ENCODE results near the gene PPM1N. TPM values are rescaled to one million over a fixed set of nuclear protein-coding genes. Genes with fewer than 3 reads are reported as not detected.

PPM1N gene
- total RNA-seq, 4 donors from 2014 or later = 1.5 to 1.7 TPM; not detected in 2

- Histone ChIP-seq H3K9me3 (no peaks in the 10 kb centered on the region), H3K27me3 (no peaks in the 10 kb centered on the region), H3K4me1 (peaks cover 2 to 83% (median 24%) of the 10 kb centered on the region in 4 donors), H3K27ac (peak overlapping the region in 2 of 4 donors; percentile 77 to 87), H3K4me3 (no peak overlapping the region), H3K36me3 (peaks cover 0 to 42% (median 0%) of the 10 kb centered on the region in 3 donors)
- no peak for DNase-seq
- TF ChIP-seq, protein P1, sequence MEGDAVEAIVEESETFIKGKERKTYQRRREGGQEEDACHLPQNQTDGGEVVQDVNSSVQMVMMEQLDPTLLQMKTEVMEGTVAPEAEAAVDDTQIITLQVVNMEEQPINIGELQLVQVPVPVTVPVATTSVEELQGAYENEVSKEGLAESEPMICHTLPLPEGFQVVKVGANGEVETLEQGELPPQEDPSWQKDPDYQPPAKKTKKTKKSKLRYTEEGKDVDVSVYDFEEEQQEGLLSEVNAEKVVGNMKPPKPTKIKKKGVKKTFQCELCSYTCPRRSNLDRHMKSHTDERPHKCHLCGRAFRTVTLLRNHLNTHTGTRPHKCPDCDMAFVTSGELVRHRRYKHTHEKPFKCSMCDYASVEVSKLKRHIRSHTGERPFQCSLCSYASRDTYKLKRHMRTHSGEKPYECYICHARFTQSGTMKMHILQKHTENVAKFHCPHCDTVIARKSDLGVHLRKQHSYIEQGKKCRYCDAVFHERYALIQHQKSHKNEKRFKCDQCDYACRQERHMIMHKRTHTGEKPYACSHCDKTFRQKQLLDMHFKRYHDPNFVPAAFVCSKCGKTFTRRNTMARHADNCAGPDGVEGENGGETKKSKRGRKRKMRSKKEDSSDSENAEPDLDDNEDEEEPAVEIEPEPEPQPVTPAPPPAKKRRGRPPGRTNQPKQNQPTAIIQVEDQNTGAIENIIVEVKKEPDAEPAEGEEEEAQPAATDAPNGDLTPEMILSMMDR (IDR thresholded peaks at IDR 0.05) = no peak
- TF ChIP-seq POLR2A (IDR thresholded peaks at IDR 0.05) = no peak
Measured at GRCh38 chr19:45517238-45517637, 19.0 kb downstream of the PPM1N start.

DNA sequence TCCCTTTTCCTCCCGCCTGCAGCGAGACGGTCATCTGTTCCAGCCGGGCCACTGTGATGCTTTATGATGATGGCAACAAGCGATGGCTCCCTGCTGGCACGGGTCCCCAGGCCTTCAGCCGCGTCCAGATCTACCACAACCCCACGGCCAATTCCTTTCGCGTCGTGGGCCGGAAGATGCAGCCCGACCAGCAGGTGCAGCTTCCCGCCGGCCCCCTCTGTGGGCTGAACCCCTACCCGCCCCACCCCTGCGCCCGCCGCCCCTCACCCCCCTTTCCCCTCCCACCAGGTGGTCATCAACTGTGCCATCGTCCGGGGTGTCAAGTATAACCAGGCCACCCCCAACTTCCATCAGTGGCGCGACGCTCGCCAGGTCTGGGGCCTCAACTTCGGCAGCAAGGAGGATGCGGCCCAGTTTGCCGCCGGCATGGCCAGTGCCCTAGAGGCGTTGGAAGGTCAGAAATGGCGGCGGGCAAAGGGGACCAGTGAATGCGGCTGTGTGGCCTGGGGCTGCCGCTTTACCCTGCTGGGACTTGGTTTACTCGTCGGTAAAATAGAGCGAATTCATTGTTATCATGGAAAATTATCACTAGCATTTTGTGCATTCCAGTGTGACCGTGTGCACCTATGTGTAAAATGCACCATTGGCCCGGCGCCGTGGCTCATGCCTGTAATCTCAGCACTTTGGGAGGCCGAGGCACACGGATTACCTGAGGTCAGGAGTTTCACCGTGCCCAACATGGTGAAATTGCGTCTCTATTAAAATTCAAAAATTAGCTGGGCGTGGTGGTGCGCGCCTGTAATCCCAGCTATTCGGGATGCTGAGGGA, 19.6 kb downstream of the PPM1N start:
- DNase-seq = peak in 1 of 3 donors; percentile 44
- Histone ChIP-seq H3K27ac (peak overlapping the region in 3 of 4 donors; percentile 27 to 87 (median 77)), H3K4me1 (peaks cover 2 to 77% (median 24%) of the 10 kb centered on the region in 4 donors), H3K36me3 (peaks cover 0 to 48% (median 0%) of the 10 kb centered on the region in 3 donors), H3K4me3 (no peak overlapping the region), H3K9me3 (no peaks in the 10 kb centered on the region), H3K27me3 (no peaks in the 10 kb centered on the region)
- TF ChIP-seq POLR2A (IDR thresholded peaks at IDR 0.05) = no peak
- TF ChIP-seq, protein P1 (IDR thresholded peaks at IDR 0.05) = no peak

DNA sequence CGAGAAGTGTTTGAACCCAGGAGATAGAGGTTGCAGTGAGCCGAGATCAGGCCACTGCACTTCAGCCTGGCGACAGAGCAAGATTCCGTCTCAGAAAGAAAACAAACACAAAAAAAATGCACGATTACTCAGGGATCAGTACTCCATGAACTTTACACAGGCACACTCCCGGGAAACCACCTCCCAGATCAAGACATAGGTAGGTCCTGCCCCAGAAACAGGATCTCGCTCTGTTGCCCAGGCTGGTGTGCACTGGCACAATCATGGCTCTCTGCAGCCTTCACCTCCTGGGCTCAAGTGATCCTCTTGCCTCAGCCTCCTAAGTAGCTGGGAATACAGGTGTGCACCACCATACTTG, 20.2 kb downstream of the PPM1N start:
- Histone ChIP-seq H3K9me3 (no peaks in the 10 kb centered on the region), H3K36me3 (peaks cover 0 to 53% (median 0%) of the 10 kb centered on the region in 3 donors), H3K4me3 (no peak overlapping the region), H3K27me3 (no peaks in the 10 kb centered on the region), H3K4me1 (peaks cover 2 to 71% (median 25%) of the 10 kb centered on the region in 4 donors), H3K27ac (peak overlapping the region in 3 of 4 donors; percentile 27 to 87 (median 77))
- TF ChIP-seq, protein P1 (IDR thresholded peaks at IDR 0.05) = no peak
- no peak for TF ChIP-seq POLR2A (IDR thresholded peaks at IDR 0.05)
- peak in 2 of 3 donors; percentile 59 to 68 for DNase-seq

- DNase-seq = no peak
- TF ChIP-seq, protein P1 (IDR thresholded peaks at IDR 0.05) = no peak
- no peak for TF ChIP-seq POLR2A (IDR thresholded peaks at IDR 0.05)
- Histone ChIP-seq H3K27ac (no peak overlapping the region), H3K9me3 (no peaks in the 10 kb centered on the region), H3K4me1 (peaks cover 0 to 37% (median 3%) of the 10 kb centered on the region in 4 donors), H3K4me3 (no peak overlapping the region), H3K36me3 (peaks cover 0 to 88% (median 7%) of the 10 kb centered on the region in 3 donors), H3K27me3 (no peaks in the 10 kb centered on the region)
Measured at GRCh38 chr19:45522010-45522941, 24.0 kb downstream of the PPM1N start.

GRCh38 chr19:45523642-45524256, 25.5 kb downstream of the PPM1N start:
- Histone ChIP-seq H3K27me3 (no peaks in the 10 kb centered on the region), H3K9me3 (no peaks in the 10 kb centered on the region), H3K36me3 (peaks cover 0 to 74% (median 7%) of the 10 kb centered on the region in 3 donors), H3K4me1 (peaks cover 0 to 34% (median 3%) of the 10 kb centered on the region in 4 donors), H3K27ac (peak overlapping the region; percentile 2 to 63 (median 13)), H3K4me3 (no peak overlapping the region)
- DNase-seq = peak; percentile 72 to 88 (median 84)
- peak in 1 of 2 donors; percentile 10 for TF ChIP-seq POLR2A (IDR thresholded peaks at IDR 0.05)
- TF ChIP-seq, protein P1 (IDR thresholded peaks at IDR 0.05) = peak; percentile 90 to 97 (median 94)

Measured in Peyer's patch (tissue), 4 donors.